Heart left ventricle (tissue), 16 donors: Measurements from ENCODE around the gene GALNT10. TPM values are rescaled to one million over a fixed set of nuclear protein-coding genes. Genes with fewer than 3 reads are reported as not detected.

Source experiments
- ATAC-seq, 4 donors: fragments of 200-7000 bp; cut with Tn5 transposase; one replicate each; pipeline ENCODE4 v1.9.1; 2020 to 2022; ENCODE audit warnings: moderate library complexity in 4 of 4, mild to moderate bottlenecking in 3 of 4, moderate number of reproducible peaks in 1 of 4
- DNase-seq, 5 donors: peaks; one replicate each; pipeline ENCODE4 v3.0.0-alpha.2; 2020
- H3K27ac ChIP-seq, 12 donors: fragments of 200-600 bp; sonication (generic) in 4 of 12; one replicate each; pipeline versions ENCODE4 v1.5.0 to v1.8.0; 2016 to 2022; ENCODE audit warnings: mild to moderate bottlenecking in 2 of 12
- H3K27me3 ChIP-seq, 9 donors: fragments of 200-600 bp; sonication (generic) in 2 of 9; one replicate each; pipeline versions ENCODE4 v1.5.1 to v1.8.0; 2016 to 2022; ENCODE audit warnings: mild to moderate bottlenecking in 3 of 9
- H3K36me3 ChIP-seq, 9 donors: fragments of 200-600 bp; sonication (generic) in 2 of 9; one replicate each; pipeline versions ENCODE4 v1.5.0 to v1.8.0; 2018 to 2022; ENCODE audit warnings: mild to moderate bottlenecking in 2 of 9
- H3K4me1 ChIP-seq, 12 donors: fragments of 200-600 bp; sonication (generic) in 4 of 12; one replicate each; pipeline versions ENCODE4 v1.5.0 to v1.8.0; 2016 to 2022; ENCODE audit warnings: mild to moderate bottlenecking in 3 of 12
- H3K4me3 ChIP-seq, 12 donors: fragments of 200-600 bp; sonication (generic) in 4 of 12; one replicate each; pipeline versions ENCODE4 v1.5.0 to v1.8.0; 2017 to 2022; ENCODE audit warnings: mild to moderate bottlenecking in 9 of 12, moderate library complexity in 4 of 12
- H3K9me3 ChIP-seq, 12 donors: fragments of 200-600 bp; sonication (generic) in 4 of 12; one replicate each; pipeline versions ENCODE4 v1.5.0 to v1.8.0; 2016 to 2022; ENCODE audit warnings: mild to moderate bottlenecking in 1 of 12
- POLR2A ChIP-seq, 2 donors: fragments of 450-650 bp; IDR thresholded peaks; one replicate each; pipeline ENCODE4 v1.6.1; 2017; ENCODE audit warnings: antibody characterized with exemption in 2 of 2, mild to moderate bottlenecking in 2 of 2, moderate library complexity in 2 of 2
- WGBS, 4 donors: extraction: QIAGEN DNeasy Blood & Tissue Kit in 2 of 4; methylation state at CpG; one replicate each; pipeline versions ENCODE4 v1.1.5 to v1.1.7; 2013 to 2018; 5-methylcytosine and 5-hydroxymethylcytosine counted together
- intact Hi-C, 10 donors: fragments of 100-400 bp; cut with DNase I; formaldehyde crosslinking; loops; one replicate each; pipeline versions ENCODE4 v1.11.1 to v1.14.2; 2022
- polyA plus RNA-seq, 2 donors: library from polyadenylated mRNA; stranded (reverse); fragments of 200-250 nt; gene quantifications; one replicate each; pipeline ENCODE4 v1.2.3, GENCODE V29; 2013
- total RNA-seq, 9 donors: library from RNA; depleted of rRNA in 2 of 9; stranded (reverse); fragments of >200 nt in 2 of 9; fragmentation: NEBNext Ultra II Directional in 3 of 9; extraction: Animal tissue kit (Norgen Biotek cat#: 25700) in 3 of 9; gene quantifications; one replicate each; pipeline versions ENCODE4 v1.1.0 to v1.2.4, GENCODE V29; 2016 to 2023
- TF ChIP-seq, protein P1 (sequence below), 12 donors: fragments of 200-600 bp; sonication (generic) in 4 of 12; IDR thresholded peaks; one replicate each; pipeline versions ENCODE4 v1.5.0 to v1.8.0; 2018 to 2022; ENCODE audit warnings: antibody characterized with exemption in 12 of 12, mild to moderate bottlenecking in 5 of 12
- donor health status: ischemic (EF 13 %, LVEDD 7.1; RV severe dilation, severe dysfunction).
- donor health status: healthy with polysubstance abuse.
- donor health status: DM: no; HTN: yes; CAD: no.
- donor health status: DM: no; HTN: no; CAD: no.
- donor health status: ischemic (EF 25% LVEDD 6.9; RV normal size, moderate dysfunction).
- donor health status: ischemic (EF 25% LVEDD 5.7; RV mildly dilated, moderate dysfunction).
- donor health status: healthy.
- donor health status: DM: yes; HTN: yes; CAD: no.
- donor health status: ischemic (EF 35%, LVEDD 5.7; RV mildly dilated, moderate dysfunction).
- donor health status: nonischemic (EF 11% LVEDD 7.7; RV severe dilation, severe dysfunction).
- donor health status: DM: yes; HTN: yes; CAD: no.
- donor health status: PGD.
- donor health status: ischemic (EF 29% LVEDD 5.4; RV normal size, mild dysfunction).
- donor health status: nonischemic (EF 23%, LVEDD 6.1; RV moderate dilation, normal function).

Gene GALNT10
- total and polyA plus RNA-seq, 11 donors, result 2.7 to 20.7 (median 14.4) TPM

- Histone ChIP-seq H3K36me3 (peaks cover 0 to 4% (median 0%) of the 10 kb centered on the region in 9 donors), H3K4me3 (peak overlapping the region; percentile 62 to 99 (median 95)), H3K27me3 (no peaks in the 10 kb centered on the region), H3K4me1 (peaks cover 0 to 47% (median 24%) of the 10 kb centered on the region in 12 donors), H3K27ac (peak overlapping the region; percentile 36 to 92 (median 86)), H3K9me3 (no peaks in the 10 kb centered on the region)
- ATAC-seq, result peak; percentile 75 to 95 (median 91)
- peak; percentile 87 to 94 (median 90) for DNase-seq
- intact Hi-C loops, result loop anchor here in 6 of 10 donors (1.0 to 10.0 kb wide), 8 partner anchors 75 to 255 kb away; partner anchors contain the start of gene SAP30L (in 1 of the 6)
- TF ChIP-seq, protein P1, sequence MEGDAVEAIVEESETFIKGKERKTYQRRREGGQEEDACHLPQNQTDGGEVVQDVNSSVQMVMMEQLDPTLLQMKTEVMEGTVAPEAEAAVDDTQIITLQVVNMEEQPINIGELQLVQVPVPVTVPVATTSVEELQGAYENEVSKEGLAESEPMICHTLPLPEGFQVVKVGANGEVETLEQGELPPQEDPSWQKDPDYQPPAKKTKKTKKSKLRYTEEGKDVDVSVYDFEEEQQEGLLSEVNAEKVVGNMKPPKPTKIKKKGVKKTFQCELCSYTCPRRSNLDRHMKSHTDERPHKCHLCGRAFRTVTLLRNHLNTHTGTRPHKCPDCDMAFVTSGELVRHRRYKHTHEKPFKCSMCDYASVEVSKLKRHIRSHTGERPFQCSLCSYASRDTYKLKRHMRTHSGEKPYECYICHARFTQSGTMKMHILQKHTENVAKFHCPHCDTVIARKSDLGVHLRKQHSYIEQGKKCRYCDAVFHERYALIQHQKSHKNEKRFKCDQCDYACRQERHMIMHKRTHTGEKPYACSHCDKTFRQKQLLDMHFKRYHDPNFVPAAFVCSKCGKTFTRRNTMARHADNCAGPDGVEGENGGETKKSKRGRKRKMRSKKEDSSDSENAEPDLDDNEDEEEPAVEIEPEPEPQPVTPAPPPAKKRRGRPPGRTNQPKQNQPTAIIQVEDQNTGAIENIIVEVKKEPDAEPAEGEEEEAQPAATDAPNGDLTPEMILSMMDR (IDR thresholded peaks at IDR 0.05), result peak in 10 of 12 donors; percentile 9 to 65 (median 43)
- TF ChIP-seq POLR2A (IDR thresholded peaks at IDR 0.05), result peak in 1 of 2 donors; percentile 52
- 0% methylated on average over 24 to 67 of the region's 67 CpGs for WGBS, 4 donors
Observed at GRCh38 chr5:154189819-154190594, 526 bp upstream of the GALNT10 start.

- no peak for ATAC-seq
- 28 to 37% (median 36%) methylated on average over 10 of the region's 10 CpGs for WGBS, 4 donors
- TF ChIP-seq, protein P1 (IDR thresholded peaks at IDR 0.05), result peak in 1 of 12 donors; percentile 9
- no peak for TF ChIP-seq POLR2A (IDR thresholded peaks at IDR 0.05)
- intact Hi-C loops, result loop anchor here in 5 of 10 donors (2.0 to 10.0 kb wide), 6 partner anchors 73 to 216 kb away; no protein-coding TSS in a partner anchor
- H3K9me3 ChIP-seq, result no peaks in the 10 kb centered on the region
- DNase-seq, result peak in 1 of 5 donors; percentile 35
- H3K4me3 ChIP-seq, result peak overlapping the region in 10 of 12 donors; percentile 62 to 99 (median 86)
- peak overlapping the region in 4 of 12 donors; percentile 3 to 71 (median 33) for H3K27ac ChIP-seq
- H3K36me3 ChIP-seq, result peaks cover 0 to 9% (median 0%) of the 10 kb centered on the region in 9 donors
- H3K4me1 ChIP-seq, result peaks cover 0 to 49% (median 25%) of the 10 kb centered on the region in 12 donors
- H3K27me3 ChIP-seq, result no peaks in the 10 kb centered on the region
Observed at GRCh38 chr5:154191467-154192261, 1.1 kb downstream of the GALNT10 start.

GRCh38 chr5:154193283-154193682 is 2.8 kb downstream of the GALNT10 start:
- H3K9me3 ChIP-seq, result no peaks in the 10 kb centered on the region
- peaks cover 0 to 65% (median 35%) of the 10 kb centered on the region in 12 donors for H3K4me1 ChIP-seq
- DNase-seq, result peak in 1 of 5 donors; percentile 30
- TF ChIP-seq, protein P1 (IDR thresholded peaks at IDR 0.05), result no peak
- TF ChIP-seq POLR2A (IDR thresholded peaks at IDR 0.05), result no peak
- no peak for ATAC-seq
- intact Hi-C loops, result loop anchor here in 5 of 10 donors (5.0 to 10.0 kb wide), 5 partner anchors 72 to 214 kb away; no protein-coding TSS in a partner anchor
- peak overlapping the region in 3 of 12 donors; percentile 9 to 18 (median 14) for H3K27ac ChIP-seq
- H3K27me3 ChIP-seq, result no peaks in the 10 kb centered on the region
- WGBS, 4 donors, result 73 to 83% (median 80%) methylated on average over 3 of the region's 3 CpGs
- peaks cover 0 to 13% (median 0%) of the 10 kb centered on the region in 9 donors for H3K36me3 ChIP-seq
- H3K4me3 ChIP-seq, result peak overlapping the region in 1 of 12 donors; percentile 1
